EH (cell line): ENCODE measurements around the gene PRKN.

ENCODE experiments used
- DNase-seq: peaks from one replicate; pipeline ENCODE4 v3.0.0-alpha.2; 2015; ENCODE audit warnings: low read depth

Gene PRKN

DNA sequence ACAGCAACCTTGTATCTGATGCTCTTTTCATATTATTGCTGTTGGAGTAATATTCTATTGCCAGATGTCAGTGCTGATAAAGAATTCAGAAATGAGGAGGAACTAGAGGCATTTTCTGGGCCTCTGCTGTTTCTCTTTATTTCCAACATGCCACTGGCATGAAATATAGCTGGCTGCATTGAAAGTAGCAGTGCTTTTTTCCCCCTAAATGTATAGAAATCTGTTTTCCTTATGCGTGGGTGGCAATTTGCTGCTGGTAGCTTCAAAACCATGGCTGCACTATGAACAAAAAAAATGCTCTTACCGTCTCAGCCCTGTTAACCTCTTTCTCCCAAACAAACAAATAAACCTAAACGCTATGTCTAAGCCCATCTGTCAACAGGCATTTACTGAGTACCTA, 1011.4 kb downstream of the PRKN start:
- DNase-seq = no peak

DNA sequence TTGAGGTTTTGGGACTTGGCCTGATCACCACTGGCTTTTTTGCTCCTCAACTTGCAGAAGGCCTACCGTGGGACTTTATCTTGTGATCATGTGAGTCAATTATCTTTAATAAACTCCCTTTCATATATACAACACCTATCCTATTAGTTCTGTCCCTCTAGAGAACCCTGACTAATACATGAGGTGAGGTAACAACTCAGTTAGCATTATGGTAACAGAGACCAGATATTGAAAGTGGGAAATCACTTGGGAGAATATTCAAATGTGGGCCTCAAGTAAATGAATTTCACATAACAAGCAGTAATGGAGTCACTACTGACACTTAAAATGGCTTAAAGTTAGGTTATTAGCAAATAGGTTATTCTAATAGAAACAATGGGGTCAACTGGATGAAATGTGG, 1015.6 kb downstream of the PRKN start:
- no peak for DNase-seq

DNA sequence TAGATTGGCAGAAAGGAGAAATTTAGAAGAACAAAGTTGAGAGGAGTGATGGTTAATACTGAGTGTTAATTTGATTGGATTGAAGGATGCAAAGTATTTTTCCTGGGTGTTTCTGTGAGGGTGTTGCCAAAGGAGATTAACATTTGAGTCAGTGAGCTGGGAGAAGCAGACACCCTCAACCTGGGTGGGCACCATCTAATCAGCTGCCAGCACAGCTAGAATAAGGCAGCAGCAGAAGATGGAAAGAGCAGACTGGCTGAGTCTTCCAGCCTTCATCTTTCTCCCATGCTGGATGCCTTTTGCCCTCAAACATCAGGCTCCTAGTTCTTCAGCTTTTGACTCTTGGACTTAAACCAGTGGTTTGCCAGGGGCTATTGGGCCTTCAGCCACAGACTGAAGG, 1016.1 kb downstream of the PRKN start:
- DNase-seq = no peak

DNA sequence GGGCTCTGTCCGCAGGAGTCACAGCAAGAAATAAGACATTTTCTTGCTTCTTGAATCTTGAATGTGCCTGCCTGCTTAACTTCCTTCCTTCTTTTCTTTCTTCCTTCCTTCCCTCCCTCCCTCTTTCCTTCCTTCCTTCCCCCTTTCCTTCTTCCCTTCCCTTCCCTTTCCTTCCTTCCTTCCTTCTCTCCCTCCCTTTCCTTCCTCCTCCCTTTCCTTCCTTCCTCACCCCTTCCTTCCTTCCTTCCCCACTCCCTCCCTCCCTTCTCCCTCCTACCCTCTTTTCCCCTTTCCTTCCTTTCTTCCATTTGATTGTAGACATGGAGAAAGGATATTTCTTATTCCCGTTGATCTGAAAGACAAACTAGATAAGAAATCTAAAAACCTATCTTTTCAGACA, 1016.9 kb downstream of the PRKN start:
- no peak for DNase-seq

DNA sequence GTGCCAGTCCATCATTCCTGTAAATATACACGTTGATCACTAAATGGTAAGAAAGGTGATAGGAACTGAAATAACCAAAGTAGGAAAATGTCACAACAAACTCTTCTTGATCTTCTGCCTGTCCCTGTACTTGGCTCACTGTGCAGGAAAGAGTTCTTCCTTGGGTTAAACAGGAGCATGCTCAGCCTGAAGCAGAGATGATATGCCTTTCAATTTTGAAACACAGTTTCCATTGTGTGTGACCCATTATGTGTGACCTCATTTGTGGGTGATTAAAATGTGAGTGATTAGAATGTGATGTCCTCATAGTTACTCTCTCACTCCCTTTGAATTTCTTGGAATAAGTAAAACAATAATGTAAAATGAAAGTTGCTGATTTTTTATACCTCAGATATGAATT, 1026.5 kb downstream of the PRKN start:
- DNase-seq = no peak

DNA sequence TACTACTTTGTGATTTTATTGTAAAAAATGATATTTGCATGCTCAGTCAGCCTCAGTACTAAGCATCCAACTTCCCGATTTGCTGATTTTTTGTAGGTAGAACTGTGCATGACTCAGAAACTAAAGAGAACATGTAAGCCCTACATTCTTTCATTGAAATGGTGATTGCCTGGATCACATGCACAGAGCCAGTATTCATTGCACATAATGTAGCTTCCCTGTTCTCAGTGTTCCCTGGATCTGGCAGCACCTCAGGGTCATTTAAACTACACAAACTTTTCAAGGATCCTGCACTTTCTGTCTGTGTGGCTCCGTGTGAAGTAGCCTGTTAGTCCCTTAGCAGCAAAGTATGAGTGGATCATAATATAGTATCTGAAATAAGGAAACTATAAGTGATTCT, 1030.8 kb downstream of the PRKN start:
- DNase-seq = no peak

DNA sequence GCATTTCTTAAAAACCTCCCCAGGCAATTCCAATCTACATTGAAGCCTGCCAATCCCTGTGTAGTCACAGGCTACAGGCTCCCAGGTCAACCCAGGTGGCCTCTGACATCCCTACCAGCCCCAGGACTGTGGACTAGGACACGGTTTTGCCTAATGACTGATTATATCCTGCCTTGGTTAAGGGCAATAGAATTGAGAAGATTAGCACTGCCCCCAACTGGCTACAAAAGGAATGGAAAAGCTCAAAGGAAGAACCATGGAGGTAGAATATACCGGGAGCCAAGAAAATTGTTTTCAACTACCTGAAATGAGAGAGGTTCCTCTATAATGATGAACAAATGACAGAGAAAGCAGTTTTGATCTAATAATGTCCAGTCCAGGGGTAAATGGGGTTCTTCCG, 1032.6 kb downstream of the PRKN start:
- DNase-seq = peak; percentile 14

DNA sequence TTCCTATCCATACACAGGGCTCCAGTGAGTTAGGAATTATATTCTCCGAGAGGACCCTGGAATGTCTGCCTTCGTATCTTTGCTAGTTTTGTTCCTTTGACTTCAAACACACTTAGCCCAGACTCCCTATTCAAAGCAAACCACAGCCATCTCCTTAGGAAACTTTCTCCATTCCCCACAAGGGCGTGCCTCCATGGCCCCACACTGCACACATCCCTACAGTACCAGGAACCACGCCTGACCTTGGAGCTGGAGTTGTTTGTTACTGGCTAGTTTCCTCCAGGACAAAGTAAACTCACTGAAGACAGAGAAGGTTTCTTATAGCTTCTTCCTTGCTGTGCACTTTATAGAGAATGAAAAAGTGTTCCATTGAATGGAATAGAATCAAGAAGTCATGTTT, 1040.9 kb downstream of the PRKN start:
- no peak for DNase-seq

DNA sequence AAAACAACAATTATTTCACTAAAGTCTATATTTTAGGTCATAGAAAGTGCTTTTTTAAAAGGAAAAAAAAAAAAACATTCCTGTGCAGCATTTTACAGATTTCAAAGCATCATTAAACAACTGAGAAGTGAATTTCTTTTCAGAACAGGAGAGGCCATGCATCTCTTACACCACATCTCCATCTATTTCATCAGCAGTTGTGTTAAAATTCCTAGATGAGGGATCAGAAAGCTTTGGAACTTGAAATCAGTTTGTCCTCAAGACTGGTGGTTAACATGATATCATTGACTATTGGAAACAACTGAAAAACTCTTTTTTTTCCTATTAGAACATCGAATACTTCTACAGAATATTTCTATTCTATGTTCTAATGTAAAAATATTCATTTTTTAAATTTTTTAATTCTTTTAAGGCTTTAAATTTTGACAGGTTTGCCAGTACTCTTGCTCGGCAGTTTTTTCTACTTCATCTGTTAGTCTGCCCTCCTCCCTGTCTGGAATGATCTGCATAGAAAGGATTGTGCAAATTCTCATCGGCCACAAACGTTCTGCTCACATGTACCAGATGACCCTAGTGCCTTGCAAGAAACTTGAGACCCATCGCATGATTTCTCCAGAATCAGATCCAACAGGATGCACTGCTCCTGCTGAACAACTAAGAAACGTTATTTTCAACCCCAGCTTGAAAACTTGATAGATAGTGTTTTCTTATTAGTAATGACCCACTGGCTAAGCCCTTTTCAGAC, 1042.7 kb downstream of the PRKN start:
- DNase-seq = no peak

DNA sequence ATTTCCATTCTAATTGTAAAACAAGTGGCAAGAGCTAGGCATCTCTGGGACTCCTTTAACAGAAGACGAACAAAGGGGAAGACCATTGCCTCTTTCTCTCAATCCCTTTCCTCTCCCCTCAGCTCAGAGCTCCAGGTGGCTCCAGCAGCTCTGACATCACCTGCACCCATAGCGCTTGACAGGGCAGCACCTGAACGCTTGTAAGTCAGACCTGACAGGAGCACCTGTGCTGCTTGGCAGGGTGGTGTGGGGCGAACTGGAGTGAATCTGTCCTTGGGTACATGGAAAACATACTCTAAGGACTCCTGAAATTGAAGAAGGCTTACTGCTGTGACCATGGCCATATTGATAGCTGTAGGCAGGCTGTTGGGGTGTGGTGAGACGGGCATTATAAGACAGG, 1044.2 kb downstream of the PRKN start:
- no peak for DNase-seq

DNA sequence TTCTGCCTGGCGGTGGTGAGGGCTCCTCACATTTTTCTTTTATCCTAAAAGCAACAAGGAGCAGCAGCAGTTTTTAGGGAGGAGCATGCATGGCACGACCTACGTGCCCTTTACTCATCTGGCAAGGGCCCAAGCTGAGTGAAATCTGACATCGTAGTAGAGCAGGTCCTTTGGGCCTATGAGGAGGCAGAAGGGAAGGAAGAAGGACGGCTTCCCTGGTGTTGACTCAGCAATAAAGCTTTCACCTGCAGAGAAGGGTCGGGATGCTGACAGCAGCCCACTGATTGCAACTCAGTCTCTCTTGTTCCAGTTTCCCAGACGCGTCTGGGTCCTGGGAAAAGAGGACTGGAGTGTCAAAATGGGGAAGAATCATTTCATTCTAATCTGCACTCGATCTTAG, 1044.6 kb downstream of the PRKN start:
- DNase-seq = no peak

DNA sequence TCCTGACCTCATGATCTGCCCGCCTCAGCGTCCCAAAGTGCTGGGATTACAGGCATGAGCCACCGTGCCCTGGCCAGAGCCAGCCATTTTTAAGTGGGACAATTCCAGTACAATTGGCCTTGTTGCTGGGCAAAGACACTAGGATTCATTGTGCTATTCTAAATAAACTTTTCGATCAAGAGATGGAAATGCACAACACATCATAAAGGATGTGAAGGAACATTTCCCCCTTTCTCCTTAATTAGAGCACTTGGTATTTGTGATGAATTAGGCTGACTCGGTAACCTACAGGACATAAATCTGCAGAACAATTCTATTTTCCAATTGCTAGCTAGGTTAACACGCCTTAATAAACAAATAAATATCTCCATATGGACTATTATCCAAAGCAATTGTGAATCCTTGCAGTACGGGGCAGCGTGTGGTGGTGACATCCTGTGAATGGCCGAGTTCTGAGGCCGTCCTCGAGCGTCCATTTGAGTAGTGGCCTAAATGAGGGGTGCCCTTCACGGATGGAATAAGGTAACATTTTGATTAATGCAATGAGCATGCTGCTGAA, 1047.5 kb downstream of the PRKN start:
- DNase-seq = no peak

DNA sequence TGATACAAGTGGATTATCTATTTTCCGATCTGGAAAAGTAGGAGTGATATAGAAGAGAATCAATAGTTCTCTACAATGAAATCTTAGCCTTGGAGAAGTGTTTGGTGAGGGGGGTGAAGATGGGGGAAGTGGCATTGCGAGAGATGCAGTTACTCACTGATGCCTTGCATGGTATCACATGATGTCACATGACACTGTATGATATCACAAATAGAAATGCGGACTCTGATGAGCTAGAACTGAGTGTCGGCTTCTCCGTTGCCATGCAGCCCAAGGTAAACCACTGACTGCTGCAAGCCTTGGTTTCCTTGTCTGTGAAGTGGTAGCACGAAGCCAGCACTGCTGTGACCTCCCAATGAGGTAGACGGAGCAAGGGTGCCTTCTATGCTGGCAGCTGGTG, 1050.4 kb downstream of the PRKN start:
- no peak for DNase-seq

DNA sequence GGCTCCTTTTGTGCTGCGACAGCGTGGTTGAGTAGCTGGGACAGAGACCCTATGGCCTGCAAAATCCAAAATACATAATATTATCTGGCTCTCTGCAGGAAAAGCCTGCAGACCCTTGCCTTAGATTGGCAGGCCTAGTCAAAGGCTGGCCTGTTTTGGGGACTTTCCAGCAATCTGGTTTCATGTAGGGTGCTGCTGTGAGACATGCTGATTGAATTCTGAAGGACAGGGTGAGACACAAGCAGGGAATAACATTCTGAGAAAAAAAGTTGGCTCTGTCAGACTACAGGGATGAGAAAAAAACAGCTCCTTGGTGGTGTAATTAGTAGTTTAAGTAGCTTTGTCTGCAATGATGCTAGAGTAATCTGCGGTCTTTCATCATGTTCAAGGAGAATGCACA, 1051.0 kb downstream of the PRKN start:
- DNase-seq = no peak

DNA sequence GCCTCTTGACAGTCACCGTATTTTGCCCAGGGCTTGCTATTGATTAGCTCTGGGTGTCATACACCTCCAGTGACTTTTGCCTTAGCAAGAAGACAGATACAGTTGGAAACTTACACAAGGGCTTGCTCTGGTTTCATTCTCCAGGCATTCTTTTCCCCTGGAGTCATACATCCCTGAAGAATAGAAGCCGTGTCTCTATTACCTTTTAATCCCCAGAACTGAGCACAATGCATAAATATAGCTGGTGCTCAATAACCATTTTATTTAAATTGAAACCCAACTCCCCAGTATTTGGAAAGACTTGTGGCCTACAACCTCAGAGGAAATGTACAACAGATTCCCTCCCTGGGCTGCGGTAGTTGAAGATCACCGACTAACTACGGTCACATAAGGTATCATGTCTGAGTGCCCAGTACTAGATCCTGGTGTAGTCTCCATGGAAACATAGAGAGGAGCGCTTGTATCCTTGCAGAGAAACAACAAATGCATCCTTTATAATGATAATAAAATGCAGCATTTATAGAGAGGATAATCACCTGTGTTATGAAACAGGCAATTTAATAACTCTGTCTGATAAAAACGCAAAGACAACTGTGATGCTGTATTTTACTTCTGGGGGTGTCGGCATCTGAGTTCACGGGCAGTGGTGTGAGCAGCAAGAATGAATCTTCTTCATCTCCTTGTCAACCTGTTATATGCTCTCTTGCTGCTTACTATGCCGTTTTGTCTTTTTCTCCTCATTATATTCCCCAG, 1052.5 kb downstream of the PRKN start:
- no peak for DNase-seq

DNA sequence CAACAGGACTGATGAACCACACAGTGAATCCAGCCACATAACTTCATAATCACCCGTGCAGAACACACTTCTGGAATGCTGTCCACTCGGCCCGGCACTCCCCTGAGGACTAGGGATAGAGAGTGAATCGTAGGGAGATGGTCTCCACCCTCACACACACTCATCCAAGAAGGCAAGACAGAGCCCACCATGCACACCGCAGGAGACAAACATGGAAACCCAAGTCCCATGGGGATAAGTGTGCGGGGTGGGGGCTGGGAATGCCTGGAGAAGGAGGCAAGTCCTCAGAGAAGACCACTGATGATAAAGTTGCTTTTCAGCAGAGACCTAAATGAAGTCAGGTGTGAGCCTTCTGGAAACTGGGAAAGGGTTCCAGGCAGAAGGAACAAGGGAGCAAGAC, 1054.5 kb downstream of the PRKN start:
- DNase-seq = no peak

DNA sequence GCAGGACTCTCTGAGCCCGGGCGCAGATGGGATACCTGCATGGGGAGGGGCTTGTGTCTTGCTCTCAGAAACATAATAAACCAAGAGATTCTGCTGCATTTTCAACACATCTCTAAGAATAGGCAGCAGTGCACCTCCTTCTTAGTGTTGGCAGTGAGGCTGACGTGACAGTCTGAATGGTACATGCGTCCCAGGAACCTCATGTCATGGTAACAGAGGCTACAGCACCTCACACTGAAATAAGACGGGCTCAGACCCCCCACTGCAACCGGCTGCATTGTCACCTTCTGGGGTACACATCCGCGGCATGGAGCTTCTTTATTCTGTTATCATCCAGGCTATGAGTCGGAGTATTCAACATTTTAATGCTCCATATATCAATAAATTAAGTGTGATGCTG, 1056.4 kb downstream of the PRKN start:
- DNase-seq = no peak

DNA sequence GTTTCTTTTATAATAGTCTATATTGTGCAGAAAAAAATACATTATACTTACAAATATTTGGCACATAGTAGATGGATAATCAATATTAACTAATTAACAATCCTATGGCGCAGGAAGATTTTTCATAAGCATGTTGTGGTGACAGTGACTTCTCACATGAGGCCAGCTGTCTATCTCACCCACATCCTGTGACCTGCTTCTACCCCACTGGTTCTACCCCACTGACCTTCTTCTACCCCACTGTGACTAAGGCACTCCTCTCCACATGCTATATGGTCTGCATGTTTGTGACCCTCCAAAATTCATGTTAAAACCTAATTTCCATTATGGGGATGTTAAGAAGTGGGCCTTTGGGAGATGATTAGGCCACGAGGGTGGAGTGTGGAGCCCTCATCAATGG, 1058.9 kb downstream of the PRKN start:
- DNase-seq = no peak

DNA sequence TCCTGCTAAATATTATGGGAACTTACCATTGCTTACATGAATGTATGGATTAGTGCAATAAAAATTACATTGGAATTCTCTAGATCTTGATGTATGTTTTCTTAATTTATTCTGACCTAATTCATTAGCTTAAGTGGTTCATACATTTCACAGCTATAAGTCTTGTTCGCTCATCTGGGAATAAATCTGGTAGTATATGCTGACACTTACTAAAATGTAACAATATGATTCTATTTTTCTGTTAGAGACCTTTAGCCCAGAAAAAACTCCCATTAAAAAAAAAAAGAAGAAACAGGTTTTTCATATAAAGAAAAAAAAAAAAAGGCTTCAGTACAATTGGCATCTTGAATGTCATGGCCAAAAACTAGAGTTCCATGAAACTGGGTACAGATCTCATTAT, 1059.6 kb downstream of the PRKN start:
- DNase-seq = no peak

DNA sequence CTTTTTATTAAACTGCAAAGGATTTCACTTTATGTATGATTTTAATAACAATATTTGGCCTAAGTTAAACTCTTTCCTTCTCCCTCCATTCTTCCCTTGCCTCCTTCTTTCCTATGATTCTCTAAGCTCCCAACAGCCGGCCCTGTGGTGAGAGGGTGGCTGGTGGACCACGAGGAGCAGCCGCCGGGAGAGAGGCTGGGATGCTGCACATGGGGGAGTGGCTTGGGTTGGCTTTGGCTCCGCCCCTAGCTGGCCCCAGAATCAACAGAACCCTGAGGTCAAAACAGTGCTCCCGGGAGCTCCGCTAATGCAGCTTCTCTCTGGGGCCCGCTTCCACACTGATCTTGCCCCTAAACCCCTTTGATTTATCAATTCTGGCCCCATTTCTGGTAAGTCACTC, 1063.9 kb downstream of the PRKN start:
- DNase-seq = no peak

DNA sequence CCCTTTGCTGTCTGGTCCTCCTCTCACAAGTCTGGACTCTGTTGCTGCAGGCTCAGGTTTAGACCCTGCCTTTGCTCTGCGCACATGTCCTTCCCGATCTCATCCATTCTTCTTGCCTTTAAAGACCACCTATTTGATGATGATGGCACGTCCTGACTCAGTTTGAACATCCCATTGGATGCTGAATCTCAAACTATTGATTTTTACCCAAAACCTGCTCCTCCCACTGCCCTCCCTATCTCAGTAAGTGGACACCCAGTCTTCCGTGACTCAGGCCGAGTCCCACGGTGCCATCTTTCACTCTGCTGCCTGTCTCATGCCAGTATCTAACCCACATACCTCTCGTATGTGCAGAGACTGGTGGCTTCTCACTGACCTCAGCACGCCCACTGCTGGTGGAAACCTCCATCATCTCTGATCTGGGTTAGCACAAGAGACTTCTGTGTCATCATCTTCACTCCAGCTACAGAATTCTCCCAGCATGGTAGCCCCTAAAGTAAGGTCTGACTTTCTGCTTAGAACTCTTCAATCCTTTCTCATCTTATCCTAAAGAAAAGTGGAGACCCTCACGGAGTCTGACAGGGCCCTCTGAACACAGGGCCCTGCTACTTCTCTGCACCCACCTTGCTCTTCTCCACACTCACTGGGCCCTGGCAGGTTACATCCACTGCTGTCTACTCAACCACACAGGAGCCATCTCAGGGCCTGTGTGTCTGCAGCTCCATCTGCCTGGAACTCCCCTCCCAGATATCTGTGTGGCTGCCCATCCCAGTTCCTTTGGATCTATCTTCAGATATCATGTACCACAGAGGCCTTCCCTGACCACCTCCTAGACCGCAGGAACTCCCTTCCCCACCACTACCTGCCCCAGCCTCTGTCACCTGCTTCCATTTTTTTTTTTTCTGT, 1066.6 kb downstream of the PRKN start:
- DNase-seq = peak; percentile 4

DNA sequence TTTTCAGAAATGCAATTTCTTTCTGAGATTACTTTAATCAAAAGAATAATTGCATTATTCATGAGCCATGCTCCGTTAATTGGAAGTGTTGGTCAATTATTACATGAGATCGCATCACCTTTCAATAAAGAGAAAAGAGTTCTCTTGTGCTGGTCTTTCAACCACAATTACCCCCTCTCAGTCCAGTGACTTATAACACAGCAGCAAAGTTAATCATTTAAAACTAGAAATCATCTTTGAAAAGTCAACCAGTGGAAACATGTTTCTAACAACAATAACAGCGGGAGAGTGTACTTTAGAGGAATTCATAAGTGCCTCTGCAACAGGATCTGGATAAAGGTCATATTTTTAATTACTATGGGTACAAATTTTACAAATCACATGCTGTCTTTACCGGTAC, 1069.4 kb downstream of the PRKN start:
- DNase-seq = no peak

DNA sequence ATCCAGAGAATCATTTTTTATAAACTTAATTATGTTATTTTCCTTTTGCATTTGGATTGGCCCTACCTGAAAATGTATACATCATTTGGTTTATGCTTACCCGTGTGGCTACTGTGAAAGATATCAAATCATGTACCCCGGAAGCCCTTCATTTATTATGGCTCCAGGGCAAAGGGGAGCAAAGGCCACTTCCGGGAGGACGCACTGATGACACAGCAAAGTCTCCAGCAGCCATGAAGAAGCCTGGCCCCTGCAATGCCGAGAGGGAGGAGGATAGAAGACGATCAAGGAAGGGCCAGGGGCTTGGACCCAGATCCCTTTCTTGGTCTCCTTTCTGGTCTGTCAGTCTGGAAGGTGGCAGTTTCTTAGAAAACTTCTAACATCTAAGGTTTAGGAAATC, 1073.4 kb downstream of the PRKN start:
- no peak for DNase-seq
